Inflammatory macrophage (primary cell): Measurements from ENCODE around the gene APOM.
A peak's percentile ranks its signal among the peaks of the same experiment; 100 is the strongest.

Source experiments
- DNase-seq, 2 donors: peaks; one replicate each; pipeline ENCODE4 v3.0.0-alpha.2; 2020 to 2022

Gene APOM

GRCh38 chr6:31631209-31631608 lies 24.5 kb upstream of the APOM start:
- DNase-seq: no peak

GRCh38 chr6:31631681-31632278 lies 23.9 kb upstream of the APOM start:
- DNase-seq: no peak

- no peak for DNase-seq
Measured at GRCh38 chr6:31632279-31632946, 23.3 kb upstream of the APOM start.

- no peak for DNase-seq
Measured at GRCh38 chr6:31633447-31633846, 22.2 kb upstream of the APOM start.

- no peak for DNase-seq
Measured at GRCh38 chr6:31634131-31634530, 21.6 kb upstream of the APOM start.

- DNase-seq: no peak
Measured at GRCh38 chr6:31634969-31635575, 20.6 kb upstream of the APOM start.

- no peak for DNase-seq
Measured at GRCh38 chr6:31636698-31637596, 18.7 kb upstream of the APOM start.

- no peak for DNase-seq
Measured at GRCh38 chr6:31639043-31639442, 16.7 kb upstream of the APOM start.

GRCh38 chr6:31639449-31639861 lies 16.2 kb upstream of the APOM start:
- DNase-seq: no peak

GRCh38 chr6:31640612-31641011 lies 15.1 kb upstream of the APOM start:
- no peak for DNase-seq

GRCh38 chr6:31641370-31641769 lies 14.3 kb upstream of the APOM start:
- no peak for DNase-seq

GRCh38 chr6:31642798-31643570 lies 12.7 kb upstream of the APOM start:
- no peak for DNase-seq

GRCh38 chr6:31643818-31644454 lies 11.8 kb upstream of the APOM start:
- DNase-seq: no peak

- DNase-seq: no peak
Measured at GRCh38 chr6:31645325-31645724, 10.4 kb upstream of the APOM start.

- peak; percentile 82 to 90 for DNase-seq
Measured at GRCh38 chr6:31651602-31652191, 4.0 kb upstream of the APOM start.

GRCh38 chr6:31652925-31653724 lies 2.6 kb upstream of the APOM start:
- DNase-seq: peak; percentile 90 to 93

- DNase-seq: no peak
Measured at GRCh38 chr6:31654574-31655348, 933 bp upstream of the APOM start.

- no peak for DNase-seq
Measured at GRCh38 chr6:31657406-31658157, 1.9 kb downstream of the APOM start.

GRCh38 chr6:31658158-31658688 lies 2.5 kb downstream of the APOM start:
- DNase-seq: no peak
